NCI-H82 treated with DMSO at 0.1 percent for 48 hours (cell line): ENCODE measurements around the gene TBC1D14.
A peak's percentile ranks its signal among the peaks of the same experiment; 100 is the strongest.
"Not testable (repeated sequence)": the region's sequence is repeated elsewhere in the genome, so short reads cannot be mapped to it uniquely, and the experiment has no call there.

Experiments used
- DNase-seq: peaks from one replicate; lab custom pipeline; 2025; ENCODE audit not compliant: unreplicated experiment; lab: John Stamatoyannopoulos, UW

The TBC1D14 gene

GRCh38 chr4:6909970-6910339 lies 329 bp downstream of the TBC1D14 start:
- no peak for DNase-seq

DNA sequence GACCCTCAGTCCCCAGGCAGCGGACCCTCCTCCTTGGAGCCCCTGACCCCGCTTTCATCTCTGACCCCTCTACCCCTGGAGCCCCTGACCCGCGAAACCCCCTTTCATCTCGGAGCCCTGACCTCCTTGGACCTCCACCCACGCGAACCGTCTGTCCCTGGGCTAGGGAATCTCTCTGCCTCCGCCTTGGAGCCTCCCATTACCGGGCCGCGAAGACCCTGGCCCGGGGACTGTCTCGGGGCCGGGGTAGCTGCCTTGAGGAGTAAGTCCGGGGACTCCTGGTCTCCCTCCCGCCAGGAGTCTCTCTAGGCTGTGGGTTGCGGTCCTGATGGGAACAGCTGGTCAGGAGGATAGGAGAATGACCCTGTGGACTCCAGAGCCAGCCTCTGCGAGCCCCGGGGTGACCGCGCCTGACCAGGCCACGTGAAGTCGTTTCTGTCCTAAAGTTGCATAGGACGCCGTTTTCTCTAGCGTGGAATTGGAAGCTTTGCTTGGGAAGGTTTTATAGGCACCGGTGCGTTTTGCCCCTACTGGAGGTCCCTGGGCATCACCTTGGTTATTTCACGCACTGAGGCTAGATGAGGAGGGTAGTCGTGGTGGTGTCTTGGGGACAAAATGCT lies 824 bp downstream of the TBC1D14 start:
- no peak for DNase-seq

DNA sequence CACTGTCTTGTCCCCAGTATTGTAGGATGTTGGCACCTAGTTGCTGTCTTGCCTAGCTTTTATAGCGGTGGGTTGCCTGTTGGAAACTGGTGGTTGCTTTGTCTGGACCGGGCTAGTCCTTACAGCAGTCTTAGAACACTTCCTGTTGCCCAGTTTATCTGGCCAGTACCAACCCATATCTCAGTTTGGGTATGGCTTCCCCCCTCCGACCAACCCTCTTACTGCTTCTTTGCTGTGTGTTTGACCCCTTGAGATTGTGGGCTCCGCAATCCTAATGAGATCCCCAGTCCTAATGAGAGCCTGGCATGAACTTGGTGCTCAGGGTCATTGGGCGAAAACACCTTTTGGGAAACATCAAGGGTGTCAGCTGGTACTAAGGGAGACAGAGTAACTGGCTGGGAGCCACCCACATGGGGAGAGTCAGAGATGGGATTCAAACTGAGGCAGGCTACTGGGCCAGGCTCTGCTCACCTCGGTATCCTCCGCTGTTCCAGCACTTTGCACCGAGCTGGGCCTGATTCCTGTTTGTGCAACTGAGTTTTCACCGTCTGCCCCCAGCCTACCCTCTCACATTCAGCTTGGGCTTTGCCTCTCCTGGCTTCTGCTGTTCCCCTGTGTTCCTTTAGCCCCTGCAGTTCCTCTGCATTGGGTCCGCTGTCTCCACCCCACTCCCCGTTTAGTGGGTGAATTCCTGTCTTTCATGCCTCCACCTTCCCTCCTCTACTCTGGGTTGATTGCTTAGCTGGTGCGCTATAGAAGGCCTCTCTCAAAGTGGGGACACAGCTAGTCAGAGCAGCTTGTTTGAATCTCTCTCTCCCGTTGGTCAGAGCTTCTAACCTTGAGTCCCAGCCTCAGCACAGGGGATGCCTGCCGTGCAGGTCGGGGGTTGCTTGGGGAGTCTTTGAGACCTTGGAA lies 1.6 kb downstream of the TBC1D14 start:
- DNase-seq, result no peak

DNA sequence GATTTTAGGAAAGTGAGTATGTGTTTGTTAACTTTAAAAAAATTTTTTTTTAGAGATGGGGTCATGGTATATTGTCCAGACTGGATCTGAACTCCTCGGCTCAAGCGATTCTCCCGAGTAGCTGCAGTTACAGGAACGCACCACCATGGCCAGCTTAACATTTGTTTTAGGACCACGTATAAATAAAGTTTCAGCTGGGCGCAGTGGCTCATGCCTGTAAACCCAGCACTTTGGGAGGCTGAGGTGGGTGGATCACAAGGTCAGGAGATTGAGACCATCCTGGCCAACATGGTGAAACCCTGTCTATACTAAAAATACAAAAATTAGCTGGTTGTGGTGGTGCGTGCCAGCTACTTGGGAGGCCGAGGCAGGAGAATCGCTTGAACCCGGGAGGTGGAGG lies 2.3 kb downstream of the TBC1D14 start:
- DNase-seq, result not testable (repeated sequence)

GRCh38 chr4:6912441-6912840 lies 2.8 kb downstream of the TBC1D14 start:
- no peak for DNase-seq

GRCh38 chr4:6913350-6913905 lies 3.8 kb downstream of the TBC1D14 start:
- DNase-seq, result no peak

GRCh38 chr4:6914448-6914847 lies 4.8 kb downstream of the TBC1D14 start:
- DNase-seq, result no peak

- no peak for DNase-seq
Measured at GRCh38 chr4:6915041-6916005, 5.7 kb downstream of the TBC1D14 start.

DNA sequence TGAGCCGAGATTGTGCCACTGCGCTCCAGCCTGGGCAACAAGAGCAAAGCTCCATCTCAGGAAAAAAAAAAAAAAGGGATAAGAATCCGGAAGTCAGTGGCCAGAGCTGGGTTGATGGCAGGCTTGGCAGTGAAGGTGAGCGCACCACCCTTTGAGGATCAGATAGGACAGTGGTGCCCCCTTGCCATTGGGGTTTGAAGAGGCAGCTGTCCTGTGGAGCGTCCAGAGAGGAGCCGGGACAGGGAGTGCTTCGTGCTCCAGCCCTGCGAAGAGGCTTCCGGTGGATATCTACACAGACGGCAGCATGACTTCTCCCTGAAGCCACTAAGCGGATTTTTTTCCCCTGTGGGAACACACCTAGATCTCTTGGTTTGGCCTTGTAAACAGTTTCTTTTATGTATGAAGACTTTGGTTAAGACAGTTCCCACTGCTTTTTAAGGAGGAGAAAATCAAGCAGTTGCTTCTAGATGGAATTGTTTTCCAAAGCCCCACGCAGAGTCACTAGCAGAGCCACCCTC lies 6.5 kb downstream of the TBC1D14 start:
- DNase-seq, result no peak

DNA sequence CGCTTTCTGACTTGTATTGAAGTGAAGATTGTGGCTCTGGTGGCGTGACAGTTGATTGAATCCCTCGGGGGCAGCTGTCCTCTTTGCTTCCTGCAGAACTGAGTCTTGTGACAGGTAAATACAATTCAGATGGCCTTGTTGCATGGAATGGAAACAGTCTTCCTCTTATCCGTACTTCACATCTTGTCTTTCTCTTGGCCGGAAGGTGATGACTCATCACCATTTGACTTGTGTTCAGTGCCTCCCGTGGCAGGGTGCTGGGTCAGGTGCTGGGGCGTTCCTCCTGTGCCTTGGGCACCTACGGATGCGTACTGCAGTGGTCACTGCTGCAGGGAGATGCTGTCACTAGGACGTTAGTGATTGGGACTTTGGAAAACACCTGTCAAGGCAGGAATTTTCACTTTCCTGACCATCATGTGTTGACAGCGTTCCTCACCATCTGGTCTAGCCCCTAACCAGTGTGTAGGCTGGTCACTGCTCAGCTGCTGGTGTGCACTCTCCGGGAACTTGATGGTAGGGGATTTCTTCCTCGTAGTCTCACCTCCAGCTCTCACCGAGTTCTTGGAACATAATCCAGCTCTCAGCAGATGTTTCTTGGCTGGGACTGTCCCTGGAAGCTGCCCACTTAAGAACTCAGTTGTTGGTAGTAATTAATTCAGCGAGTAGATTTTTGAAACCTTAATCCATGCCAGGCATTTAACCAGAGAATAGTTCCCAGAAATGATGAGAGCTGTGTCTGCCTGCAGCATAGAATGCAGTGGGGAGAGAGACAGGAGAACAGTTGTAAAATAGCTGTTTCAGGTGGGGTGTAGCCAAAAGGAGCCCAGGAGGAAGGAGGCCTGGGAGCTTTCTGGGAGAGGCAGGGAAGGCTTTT lies 7.2 kb downstream of the TBC1D14 start:
- DNase-seq, result peak; percentile 33

- no peak for DNase-seq
Measured at GRCh38 chr4:6917461-6918271, 8.0 kb downstream of the TBC1D14 start.

- DNase-seq, result no peak
Measured at GRCh38 chr4:6918338-6918737, 8.7 kb downstream of the TBC1D14 start.

DNA sequence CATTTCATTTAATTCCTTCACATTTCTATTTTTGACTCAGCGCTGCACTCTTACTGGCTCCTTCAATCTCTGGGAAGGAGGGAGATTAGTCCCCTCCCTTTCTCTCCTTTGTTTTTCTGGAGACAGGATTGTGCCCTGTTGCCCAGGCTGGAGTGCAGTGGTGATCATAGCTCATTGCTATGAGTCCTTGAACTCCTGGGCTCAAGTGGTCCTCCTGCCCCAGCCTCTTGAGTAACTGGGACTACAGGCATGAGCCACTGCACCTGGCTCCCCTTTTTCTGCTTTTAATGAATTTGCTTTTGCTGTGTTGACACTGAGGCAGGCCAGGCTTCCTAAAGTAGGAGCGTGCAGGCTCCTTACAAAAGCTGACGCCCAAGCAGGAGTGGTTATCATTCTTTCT lies 10.5 kb downstream of the TBC1D14 start:
- DNase-seq, result no peak

- DNase-seq, result no peak
Measured at GRCh38 chr4:6923507-6923906, 13.9 kb downstream of the TBC1D14 start.

DNA sequence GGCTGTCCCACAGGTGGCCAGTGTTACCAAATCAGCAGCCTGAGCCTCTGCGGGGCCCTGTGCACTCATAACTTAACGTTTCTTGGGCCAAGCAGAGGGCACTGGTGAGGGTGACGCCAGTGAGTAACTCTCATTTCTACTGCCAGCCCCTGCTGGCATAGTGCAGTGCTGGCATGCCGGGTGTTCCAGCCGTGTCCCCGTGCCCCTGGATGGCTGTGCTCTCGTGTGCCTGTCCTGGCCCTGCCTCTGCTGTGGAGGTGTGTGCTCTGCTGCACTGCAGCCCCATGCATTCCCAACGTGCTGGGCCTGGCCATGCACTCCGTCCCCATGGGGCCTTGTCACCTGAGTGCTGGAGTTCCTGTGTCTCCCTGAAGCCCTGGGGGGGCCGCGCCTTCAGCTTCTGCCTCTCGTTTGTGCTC lies 14.7 kb downstream of the TBC1D14 start:
- DNase-seq, result no peak

GRCh38 chr4:6925357-6925836 lies 15.8 kb downstream of the TBC1D14 start:
- DNase-seq, result no peak

DNA sequence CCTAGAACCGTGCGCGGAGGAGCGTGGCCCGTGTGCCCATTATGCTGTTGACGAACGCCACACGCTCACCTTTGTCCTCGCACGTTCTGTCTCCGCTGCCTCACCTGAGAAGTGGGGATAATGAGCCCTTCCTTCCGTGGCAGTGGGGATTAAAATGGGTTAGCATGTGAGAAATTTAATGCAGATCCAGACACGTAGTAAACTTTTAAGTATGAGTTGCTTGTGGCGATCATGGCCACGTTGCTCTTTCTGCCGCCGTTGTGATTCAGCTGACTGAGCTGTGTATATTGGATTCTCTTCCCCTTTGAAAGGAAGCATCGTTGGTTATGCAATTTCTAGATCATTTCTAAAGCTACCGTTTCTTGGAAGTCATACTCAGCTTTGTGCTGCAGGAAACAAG lies 16.5 kb downstream of the TBC1D14 start:
- no peak for DNase-seq

DNA sequence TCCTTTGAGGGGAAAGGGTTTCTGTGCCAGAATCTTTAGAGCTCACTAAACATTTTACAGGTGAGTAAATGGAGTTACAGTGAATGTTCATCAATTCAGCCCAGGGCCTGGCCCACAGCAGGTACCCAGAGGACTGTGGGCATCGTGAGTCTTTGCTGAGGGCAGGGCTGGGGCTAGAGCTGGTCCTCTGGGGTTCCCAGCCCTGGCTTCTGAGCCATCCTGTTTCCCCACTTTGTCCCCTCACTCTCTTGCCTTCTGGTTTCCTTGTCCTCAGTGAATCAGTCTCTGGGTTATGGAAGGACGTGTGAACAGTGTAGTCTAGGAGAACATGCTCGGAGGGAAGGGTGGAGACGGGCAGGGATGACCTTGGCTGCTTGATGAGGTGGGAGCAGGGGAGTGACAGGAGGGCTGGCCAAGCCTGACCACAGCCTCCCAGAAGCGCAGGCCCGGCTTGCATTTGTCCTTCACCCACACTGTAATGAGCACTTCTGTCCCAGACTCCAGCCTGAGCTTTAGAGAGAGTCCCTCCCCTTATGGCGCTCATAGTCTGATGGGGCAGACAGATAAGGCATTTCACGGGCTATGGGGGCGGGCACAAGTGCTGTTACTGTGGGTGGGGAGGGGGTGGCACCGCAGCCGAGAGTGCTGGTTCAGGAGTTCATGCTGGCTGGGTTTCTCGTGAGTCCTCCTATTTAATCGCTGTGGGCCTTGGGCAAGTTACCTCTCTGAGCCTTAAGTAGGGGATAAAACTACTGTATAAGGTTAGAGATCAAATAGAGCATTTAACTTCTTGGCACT lies 17.3 kb downstream of the TBC1D14 start:
- DNase-seq, result no peak
